Prostate gland (tissue), 2 donors: ENCODE measurements around the gene DAGLA. TPM values are rescaled to one million over a fixed set of nuclear protein-coding genes. Genes with fewer than 3 reads are reported as not detected.

Experiments used
- DNase-seq: peaks from one replicate; pipeline ENCODE4 v3.0.0-alpha.2; 2019; ENCODE audit warnings: low spot score
- H3K27ac ChIP-seq, 2 donors: fragments of 200-600 bp; sonication (generic); 2 replicates each; pipeline ENCODE4 v1.5.1; 2017 to 2019
- H3K27me3 ChIP-seq: fragments of 200-600 bp; sonication (generic); replicated peaks from 2 replicates; pipeline ENCODE4 v1.5.1; 2019; ENCODE audit not compliant: insufficient read depth
- H3K36me3 ChIP-seq, 2 donors: fragments of 200-600 bp; sonication (generic); 1 replicate in 1 of 2; 2 replicates in 1 of 2; pipeline versions ENCODE4 v1.5.1 to v1.8.1; 2017 to 2019
- H3K4me1 ChIP-seq: fragments of 200-600 bp; sonication (generic); replicated peaks from 2 replicates; pipeline ENCODE4 v1.5.1; 2019
- H3K4me3 ChIP-seq, 2 donors: fragments of 200-600 bp; sonication (generic); 2 replicates each; pipeline ENCODE4 v1.5.1; 2017 to 2019
- H3K9me3 ChIP-seq: fragments of 200-600 bp; sonication (generic); 2 replicates; pipeline ENCODE4 v1.5.1; 2017
- POLR2A ChIP-seq: fragments of 450-650 bp; IDR thresholded peaks from one replicate; pipeline ENCODE4 v1.6.1; 2016; ENCODE audit warnings: antibody characterized with exemption, mild to moderate bottlenecking
- POLR2AphosphoS5 ChIP-seq: sonication (generic); formaldehyde crosslinking; IDR thresholded peaks from one replicate; pipeline ENCODE4 v1.6.1; 2017; ENCODE audit warnings: antibody characterized with exemption
- WGBS: methylation state at CpG from one replicate; pipeline ENCODE4 v1.1.5; 2018; 5-methylcytosine and 5-hydroxymethylcytosine counted together
- intact Hi-C: fragments of 100-400 bp; cut with DNase I; formaldehyde crosslinking; loops from one replicate; pipeline ENCODE4 v1.14.2; 2022
- total RNA-seq, 2 donors: library from RNA; depleted of rRNA; stranded (reverse); fragments of >200 nt; gene quantifications; one replicate each; pipeline ENCODE4 v1.1.0, GENCODE V29; 2016
- TF ChIP-seq, protein P1 (sequence below), 4 experiments: fragments of 200-600 bp in 2 of 4; fragments of 450-650 bp in 2 of 4; sonication (generic) in 2 of 4; IDR thresholded peaks; 1 replicate in 3 of 4; 2 replicates in 1 of 4; pipeline ENCODE4 v1.5.1; 2016 to 2019; ENCODE audit warnings: antibody characterized with exemption in 4 of 4, mild to moderate bottlenecking in 2 of 4, moderate library complexity in 2 of 4

The DAGLA gene
- total RNA-seq, 2 donors from 2014 or later, result 10.8 to 12.2 TPM

DNA sequence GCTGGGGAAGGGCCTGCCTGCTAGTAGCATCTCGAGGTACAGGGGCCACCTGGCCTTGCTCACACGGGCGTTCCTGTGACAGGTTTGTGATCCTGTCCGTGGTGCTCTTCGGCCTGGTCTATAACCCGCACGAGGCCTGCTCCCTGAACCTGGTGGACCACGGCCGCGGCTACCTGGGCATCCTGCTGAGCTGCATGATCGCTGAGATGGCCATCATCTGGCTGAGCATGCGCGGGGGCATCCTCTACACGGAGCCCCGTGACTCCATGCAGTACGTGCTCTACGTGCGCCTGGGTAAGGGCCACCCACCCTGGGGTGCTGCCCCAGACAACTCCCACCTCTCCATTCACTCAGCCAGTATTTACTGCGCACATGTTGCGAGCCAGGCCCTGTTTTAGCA, 40.4 kb downstream of the DAGLA start:
- TF ChIP-seq, protein P1, sequence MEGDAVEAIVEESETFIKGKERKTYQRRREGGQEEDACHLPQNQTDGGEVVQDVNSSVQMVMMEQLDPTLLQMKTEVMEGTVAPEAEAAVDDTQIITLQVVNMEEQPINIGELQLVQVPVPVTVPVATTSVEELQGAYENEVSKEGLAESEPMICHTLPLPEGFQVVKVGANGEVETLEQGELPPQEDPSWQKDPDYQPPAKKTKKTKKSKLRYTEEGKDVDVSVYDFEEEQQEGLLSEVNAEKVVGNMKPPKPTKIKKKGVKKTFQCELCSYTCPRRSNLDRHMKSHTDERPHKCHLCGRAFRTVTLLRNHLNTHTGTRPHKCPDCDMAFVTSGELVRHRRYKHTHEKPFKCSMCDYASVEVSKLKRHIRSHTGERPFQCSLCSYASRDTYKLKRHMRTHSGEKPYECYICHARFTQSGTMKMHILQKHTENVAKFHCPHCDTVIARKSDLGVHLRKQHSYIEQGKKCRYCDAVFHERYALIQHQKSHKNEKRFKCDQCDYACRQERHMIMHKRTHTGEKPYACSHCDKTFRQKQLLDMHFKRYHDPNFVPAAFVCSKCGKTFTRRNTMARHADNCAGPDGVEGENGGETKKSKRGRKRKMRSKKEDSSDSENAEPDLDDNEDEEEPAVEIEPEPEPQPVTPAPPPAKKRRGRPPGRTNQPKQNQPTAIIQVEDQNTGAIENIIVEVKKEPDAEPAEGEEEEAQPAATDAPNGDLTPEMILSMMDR (IDR thresholded peaks at IDR 0.05), result no peak
- TF ChIP-seq POLR2AphosphoS5 (no peak), POLR2A (no peak)
- no peaks in the 10 kb centered on the region for H3K9me3 ChIP-seq
- WGBS, result 97% methylated on average over 20 of the region's 20 CpGs
- no peak for DNase-seq
- no peaks in the 10 kb centered on the region for H3K36me3 ChIP-seq
- H3K4me3 ChIP-seq, result no peak overlapping the region
- H3K27me3 ChIP-seq, result no peaks in the 10 kb centered on the region
- intact Hi-C loops, result no loop called here
- no peak overlapping the region for H3K27ac ChIP-seq
- peaks cover 3% of the 10 kb centered on the region for H3K4me1 ChIP-seq

DNA sequence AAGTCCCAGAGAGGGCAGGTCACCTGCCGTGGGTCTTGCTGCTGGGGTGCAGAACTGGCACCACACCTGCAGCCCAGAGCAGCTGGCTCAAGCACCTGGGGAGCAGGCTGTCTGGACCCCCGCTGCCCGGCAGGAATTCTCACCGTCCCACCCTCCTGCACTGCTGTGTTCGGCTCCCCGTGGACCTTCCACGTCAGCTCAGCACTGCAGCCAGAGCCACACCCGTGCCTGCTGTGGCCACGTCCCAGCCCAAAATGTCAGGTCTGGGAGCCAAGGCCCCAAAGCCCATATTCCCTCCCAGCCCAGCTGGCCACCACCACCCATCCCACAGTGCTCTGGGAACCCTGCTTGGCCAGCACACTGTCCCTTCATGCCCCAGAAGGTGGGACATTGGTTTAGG, 44.2 kb downstream of the DAGLA start:
- Histone ChIP-seq H3K27ac (no peak overlapping the region), H3K36me3 (no peaks in the 10 kb centered on the region), H3K27me3 (no peaks in the 10 kb centered on the region), H3K4me3 (no peak overlapping the region), H3K4me1 (no peaks in the 10 kb centered on the region), H3K9me3 (no peaks in the 10 kb centered on the region)
- intact Hi-C loops, result no loop called here
- no peak for DNase-seq
- TF ChIP-seq POLR2A (no peak), POLR2AphosphoS5 (no peak)
- TF ChIP-seq, protein P1 (IDR thresholded peaks at IDR 0.05), result no peak
- 85% methylated on average over 8 of the region's 9 CpGs for WGBS

DNA sequence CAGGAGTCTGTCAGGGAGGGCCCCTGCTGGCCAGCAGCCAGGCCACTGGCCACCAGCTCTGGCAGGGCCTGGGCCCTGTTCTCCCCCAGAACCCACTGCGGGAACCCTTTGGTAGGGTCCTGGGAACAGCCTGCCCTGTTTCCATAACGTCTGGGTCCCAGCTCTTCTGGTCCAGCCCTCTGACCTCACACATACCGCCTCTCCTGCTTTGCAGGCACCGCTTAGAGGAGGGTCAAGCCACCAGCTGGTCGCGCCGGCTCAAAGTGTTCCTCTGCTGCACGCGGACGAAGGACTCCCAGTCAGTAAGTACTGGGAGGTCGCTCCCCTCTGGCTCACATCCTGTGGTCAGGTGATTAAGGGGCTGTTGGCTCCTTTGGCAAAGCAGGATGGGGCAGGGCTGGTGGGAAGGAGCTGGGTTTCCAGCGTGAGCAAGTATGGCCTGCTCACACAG, 45.6 kb downstream of the DAGLA start:
- H3K4me3 ChIP-seq, result no peak overlapping the region
- no peak for DNase-seq
- H3K27ac ChIP-seq, result peak overlapping the region in 1 of 2 donors; percentile 39
- no peaks in the 10 kb centered on the region for H3K9me3 ChIP-seq
- TF ChIP-seq POLR2AphosphoS5, result no peak
- no peak for TF ChIP-seq POLR2A
- TF ChIP-seq, protein P1 (IDR thresholded peaks at IDR 0.05), result no peak
- H3K27me3 ChIP-seq, result no peaks in the 10 kb centered on the region
- no peaks in the 10 kb centered on the region for H3K4me1 ChIP-seq
- H3K36me3 ChIP-seq, result no peaks in the 10 kb centered on the region
- intact Hi-C loops, result no loop called here
- 66% methylated on average over 12 of the region's 12 CpGs for WGBS

DNA sequence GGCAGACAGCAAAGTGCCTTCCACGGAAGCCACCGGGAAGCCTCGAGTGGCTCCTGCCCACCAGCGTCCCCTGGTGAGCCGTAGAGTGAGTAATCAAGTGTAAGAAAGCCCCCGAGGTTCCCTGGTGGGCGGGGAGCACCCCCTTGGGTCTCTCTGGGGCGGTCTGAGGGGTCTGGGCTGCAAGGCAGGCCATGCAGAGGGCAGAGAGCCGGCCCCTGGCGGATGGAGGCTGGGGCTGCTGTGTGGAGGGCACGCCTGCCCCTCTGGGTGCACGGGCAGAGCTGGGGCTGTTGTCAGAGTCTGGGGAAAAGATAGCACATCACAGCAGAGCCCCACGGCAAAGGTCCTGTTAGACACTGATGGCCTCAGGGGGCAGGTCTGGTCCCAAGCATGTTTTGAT, 46.6 kb downstream of the DAGLA start:
- peak overlapping the region in 1 of 2 donors; percentile 16 for H3K27ac ChIP-seq
- H3K27me3 ChIP-seq, result no peaks in the 10 kb centered on the region

DNA sequence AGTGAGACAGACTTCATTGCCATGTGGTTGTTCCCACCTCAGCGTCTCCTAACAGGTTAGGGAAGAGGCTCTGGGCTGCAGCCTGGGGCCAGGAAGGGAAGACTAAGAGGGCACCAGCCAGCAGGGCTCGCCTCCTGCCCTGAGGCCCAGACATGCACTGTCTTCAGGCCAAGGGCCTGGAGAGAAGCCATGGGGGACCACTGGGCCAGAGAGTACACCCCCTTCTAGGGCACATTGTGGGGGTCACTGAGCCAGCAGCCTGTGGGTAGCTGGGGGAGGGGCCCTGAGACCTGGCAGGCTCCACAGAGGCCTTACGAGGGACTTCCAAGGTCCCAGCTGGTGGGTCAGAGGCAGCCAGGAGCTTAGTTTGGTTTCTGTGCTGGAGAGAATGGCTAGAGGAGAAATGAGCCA, 47.2 kb downstream of the DAGLA start:
- Histone ChIP-seq H3K4me1 (no peaks in the 10 kb centered on the region), H3K4me3 (no peak overlapping the region), H3K27ac (no peak overlapping the region), H3K9me3 (no peaks in the 10 kb centered on the region), H3K36me3 (no peaks in the 10 kb centered on the region), H3K27me3 (no peaks in the 10 kb centered on the region)
- TF ChIP-seq POLR2A (no peak), POLR2AphosphoS5 (no peak)
- TF ChIP-seq, protein P1 (IDR thresholded peaks at IDR 0.05), result no peak
- intact Hi-C loops, result no loop called here
- no peak for DNase-seq
- 78% methylated on average over 3 of the region's 3 CpGs for WGBS

More for the DNA sequence above, 46.6 kb downstream of the DAGLA start:
- DNase-seq, result no peak
- Histone ChIP-seq H3K4me3 (no peak overlapping the region), H3K4me1 (no peaks in the 10 kb centered on the region), H3K9me3 (no peaks in the 10 kb centered on the region), H3K36me3 (no peaks in the 10 kb centered on the region)
- 87% methylated on average over 13 of the region's 13 CpGs for WGBS
- TF ChIP-seq, protein P1 (IDR thresholded peaks at IDR 0.05), result no peak
- TF ChIP-seq POLR2AphosphoS5 (no peak), POLR2A (no peak)
- intact Hi-C loops, result no loop called here
